Fibroblast of pulmonary artery (primary cell): ENCODE results near the gene BCORL1.

Source experiments
- DNase-seq: peaks from one replicate; pipeline ENCODE4 v3.0.0-alpha.2; 2010; ENCODE audit warnings: low read depth
- H3K4me3 ChIP-seq: replicated peaks from 2 replicates; pipeline ENCODE4 v1.5.1; 2011; ENCODE audit warnings: low read depth, mild to moderate bottlenecking, control low read depth, low read length, moderate library complexity
- TF ChIP-seq, protein P1 (sequence below): IDR thresholded peaks from 2 replicates; pipeline ENCODE4 v1.5.1; 2011; ENCODE audit warnings: mild to moderate bottlenecking, control low read depth, low read length, inconsistent platforms; ENCODE audit errors: missing control alignments

The BCORL1 gene

GRCh38 chrX:129956145-129956544 is 26.3 kb upstream of the BCORL1 start:
- TF ChIP-seq, protein P1, sequence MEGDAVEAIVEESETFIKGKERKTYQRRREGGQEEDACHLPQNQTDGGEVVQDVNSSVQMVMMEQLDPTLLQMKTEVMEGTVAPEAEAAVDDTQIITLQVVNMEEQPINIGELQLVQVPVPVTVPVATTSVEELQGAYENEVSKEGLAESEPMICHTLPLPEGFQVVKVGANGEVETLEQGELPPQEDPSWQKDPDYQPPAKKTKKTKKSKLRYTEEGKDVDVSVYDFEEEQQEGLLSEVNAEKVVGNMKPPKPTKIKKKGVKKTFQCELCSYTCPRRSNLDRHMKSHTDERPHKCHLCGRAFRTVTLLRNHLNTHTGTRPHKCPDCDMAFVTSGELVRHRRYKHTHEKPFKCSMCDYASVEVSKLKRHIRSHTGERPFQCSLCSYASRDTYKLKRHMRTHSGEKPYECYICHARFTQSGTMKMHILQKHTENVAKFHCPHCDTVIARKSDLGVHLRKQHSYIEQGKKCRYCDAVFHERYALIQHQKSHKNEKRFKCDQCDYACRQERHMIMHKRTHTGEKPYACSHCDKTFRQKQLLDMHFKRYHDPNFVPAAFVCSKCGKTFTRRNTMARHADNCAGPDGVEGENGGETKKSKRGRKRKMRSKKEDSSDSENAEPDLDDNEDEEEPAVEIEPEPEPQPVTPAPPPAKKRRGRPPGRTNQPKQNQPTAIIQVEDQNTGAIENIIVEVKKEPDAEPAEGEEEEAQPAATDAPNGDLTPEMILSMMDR, result no peak
- H3K4me3 ChIP-seq, result no peak overlapping the region

DNA sequence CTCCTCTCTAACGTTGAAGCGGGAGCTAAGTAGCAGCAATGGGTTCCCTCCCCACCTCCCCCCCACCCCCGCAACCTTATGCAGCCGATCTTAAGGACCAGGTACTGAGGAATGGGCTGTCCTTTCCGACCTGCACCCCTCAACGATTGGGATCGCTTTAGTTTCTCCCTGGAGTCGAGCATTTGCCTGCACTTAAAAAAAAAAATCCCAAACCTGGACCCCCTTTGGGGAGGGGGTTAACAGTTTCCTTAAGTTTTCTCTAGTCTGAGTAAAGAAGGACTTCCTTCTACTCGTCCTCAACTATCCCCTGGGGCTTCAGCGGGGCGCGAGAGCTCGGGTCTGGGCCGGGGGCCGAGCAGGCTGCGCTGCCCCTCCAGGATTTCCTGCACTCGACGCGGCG is 25.7 kb upstream of the BCORL1 start:
- TF ChIP-seq, protein P1, result no peak
- no peak overlapping the region for H3K4me3 ChIP-seq
- no peak for DNase-seq

More at GRCh38 chrX:129956145-129956544, 26.3 kb upstream of the BCORL1 start:
- DNase-seq, result no peak

GRCh38 chrX:129957241-129958082 is 25.0 kb upstream of the BCORL1 start:
- H3K4me3 ChIP-seq, result peak overlapping the region; percentile 31
- TF ChIP-seq, protein P1, result no peak
- peak; percentile 30 for DNase-seq

- no peak overlapping the region for H3K4me3 ChIP-seq
- TF ChIP-seq, protein P1, result no peak
- no peak for DNase-seq
Measured at GRCh38 chrX:129958083-129958465, 24.4 kb upstream of the BCORL1 start.

GRCh38 chrX:129958814-129959492 is 23.5 kb upstream of the BCORL1 start:
- TF ChIP-seq, protein P1, result no peak
- no peak overlapping the region for H3K4me3 ChIP-seq
- DNase-seq, result no peak

- peak; percentile 13 for DNase-seq
- no peak overlapping the region for H3K4me3 ChIP-seq
- TF ChIP-seq, protein P1, result no peak
Measured at GRCh38 chrX:129959493-129959832, 23.0 kb upstream of the BCORL1 start.
